Activated T-helper 1 cell treated with Interleukin-2 at 50 U/mL for 16 hours (primary cell): ENCODE measurements around the gene ANAPC16.
"Not testable (repeated sequence)": the region's sequence is repeated elsewhere in the genome, so short reads cannot be mapped to it uniquely, and the experiment has no call there.

Experiments used
- DNase-seq: peaks from one replicate; pipeline ENCODE4 v3.0.0-alpha.2; 2020; ENCODE audit warnings: low read depth

ANAPC16 gene

DNA sequence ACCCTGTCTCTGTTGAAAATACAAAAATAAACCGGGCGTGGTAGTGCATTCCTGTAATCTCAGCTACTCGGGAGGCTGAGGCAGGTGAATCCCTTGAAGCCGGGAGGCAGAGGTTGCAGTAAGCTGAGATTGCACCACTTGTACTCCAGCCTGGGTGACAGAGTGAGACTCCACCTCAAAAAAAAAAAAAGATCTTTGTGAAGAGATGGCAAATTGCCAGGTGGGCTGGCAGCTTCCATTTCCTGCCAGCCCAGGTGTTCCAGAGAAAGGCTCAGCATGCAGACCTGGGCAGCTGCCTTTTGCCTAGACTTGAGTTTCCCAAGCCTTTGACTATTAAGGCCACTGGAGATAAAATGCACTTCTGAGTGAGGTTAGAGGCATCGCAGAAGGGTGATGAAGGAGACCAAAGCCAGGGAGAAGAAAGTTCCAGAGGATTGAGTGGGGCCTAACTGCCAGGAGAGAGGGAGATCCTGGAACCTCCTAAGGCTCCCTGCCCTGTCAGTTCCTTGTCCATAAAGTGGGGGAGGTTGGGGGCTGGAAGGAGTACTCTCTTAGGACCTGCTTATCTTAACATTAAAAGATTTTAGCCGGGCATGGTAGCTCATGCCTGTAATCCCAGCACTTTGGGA, 47.9 kb downstream of the ANAPC16 start:
- no peak for DNase-seq

GRCh38 chr10:72264536-72264935, 48.7 kb downstream of the ANAPC16 start:
- DNase-seq, result no peak

DNA sequence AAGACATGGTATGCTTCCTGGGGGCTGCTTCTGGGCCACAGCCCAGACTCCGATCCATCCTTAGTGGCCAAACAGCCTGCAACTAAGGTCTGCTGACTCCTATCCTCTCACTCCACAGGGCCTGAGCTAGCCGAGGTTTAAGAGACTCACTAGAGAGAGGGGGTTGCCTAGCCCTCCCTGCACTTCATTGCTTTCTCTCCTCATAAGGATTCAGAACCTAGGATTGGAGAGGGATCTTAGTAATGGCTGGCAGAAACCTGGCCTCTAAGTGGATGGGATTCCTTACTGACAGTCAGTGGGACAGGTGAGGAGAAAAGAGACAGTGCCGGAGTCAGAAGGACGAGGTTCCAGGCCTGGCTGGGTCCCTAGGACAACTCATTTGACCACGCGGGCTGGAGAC, 49.7 kb downstream of the ANAPC16 start:
- DNase-seq, result no peak

GRCh38 chr10:72265990-72266865, 50.4 kb downstream of the ANAPC16 start:
- DNase-seq, result no peak

- DNase-seq, result no peak
Observed at GRCh38 chr10:72267381-72267780, 51.6 kb downstream of the ANAPC16 start.

DNA sequence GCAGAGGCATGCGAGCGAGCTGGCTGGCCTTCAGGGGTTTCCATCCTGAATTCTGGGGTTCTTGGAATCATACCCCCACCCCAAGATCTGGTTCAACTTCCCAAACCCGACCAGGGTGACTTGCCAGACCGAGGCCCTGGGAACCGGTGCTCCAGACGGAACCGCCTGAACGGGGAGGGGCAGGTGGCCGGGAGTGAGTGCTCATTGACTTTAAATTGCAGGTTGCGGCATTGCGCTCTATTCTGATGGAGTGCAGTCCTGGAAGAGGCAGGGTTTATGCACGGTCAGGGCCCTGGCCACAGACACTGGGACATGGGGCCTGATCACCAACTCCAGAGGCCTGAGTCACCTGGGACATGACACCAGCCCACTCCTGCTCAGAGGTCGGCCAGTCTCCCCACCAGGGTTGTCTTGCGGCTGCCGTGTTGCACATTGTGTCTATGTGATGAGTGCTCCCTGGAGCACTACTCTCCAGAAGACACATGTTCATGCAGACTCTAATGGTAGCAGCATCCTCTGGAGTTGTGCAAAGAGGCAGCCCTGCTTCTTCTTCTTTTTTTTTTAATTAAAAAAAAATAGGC, 52.1 kb downstream of the ANAPC16 start:
- no peak for DNase-seq

DNA sequence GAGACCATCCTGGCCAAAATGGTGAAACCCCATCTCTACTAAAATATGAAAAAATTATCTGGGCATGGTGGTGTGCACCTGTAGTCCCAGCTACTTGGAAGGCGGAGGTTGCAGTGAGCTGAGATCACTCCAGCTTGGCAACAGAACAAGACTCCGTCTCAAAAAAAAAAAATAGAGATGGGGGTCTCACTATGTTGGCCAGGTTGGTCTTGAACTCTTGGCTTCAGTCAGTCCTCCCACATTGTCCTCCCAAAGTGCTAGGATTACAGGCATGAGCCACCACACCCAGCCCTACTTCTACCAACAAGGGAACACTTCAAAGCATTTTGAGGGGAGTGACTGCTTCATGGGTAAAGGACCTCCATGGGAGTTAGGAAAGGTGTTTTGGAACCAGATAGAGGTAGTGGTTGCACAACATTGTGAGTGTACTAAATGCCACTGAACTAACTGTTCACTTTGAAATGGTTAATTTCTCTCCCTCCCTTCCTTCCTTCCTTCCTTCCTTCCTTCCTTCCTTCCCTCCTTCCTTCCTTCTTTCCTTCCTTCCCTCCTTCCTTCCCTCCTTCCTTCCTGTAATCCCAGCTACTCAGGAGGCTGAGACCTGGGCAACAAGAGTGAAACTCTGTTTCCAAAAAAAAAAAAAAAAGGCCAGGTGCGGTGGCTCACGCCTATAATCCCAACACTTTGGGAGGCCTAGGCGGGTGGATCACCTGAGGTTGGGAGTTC, 52.8 kb downstream of the ANAPC16 start:
- not testable (repeated sequence) for DNase-seq

DNA sequence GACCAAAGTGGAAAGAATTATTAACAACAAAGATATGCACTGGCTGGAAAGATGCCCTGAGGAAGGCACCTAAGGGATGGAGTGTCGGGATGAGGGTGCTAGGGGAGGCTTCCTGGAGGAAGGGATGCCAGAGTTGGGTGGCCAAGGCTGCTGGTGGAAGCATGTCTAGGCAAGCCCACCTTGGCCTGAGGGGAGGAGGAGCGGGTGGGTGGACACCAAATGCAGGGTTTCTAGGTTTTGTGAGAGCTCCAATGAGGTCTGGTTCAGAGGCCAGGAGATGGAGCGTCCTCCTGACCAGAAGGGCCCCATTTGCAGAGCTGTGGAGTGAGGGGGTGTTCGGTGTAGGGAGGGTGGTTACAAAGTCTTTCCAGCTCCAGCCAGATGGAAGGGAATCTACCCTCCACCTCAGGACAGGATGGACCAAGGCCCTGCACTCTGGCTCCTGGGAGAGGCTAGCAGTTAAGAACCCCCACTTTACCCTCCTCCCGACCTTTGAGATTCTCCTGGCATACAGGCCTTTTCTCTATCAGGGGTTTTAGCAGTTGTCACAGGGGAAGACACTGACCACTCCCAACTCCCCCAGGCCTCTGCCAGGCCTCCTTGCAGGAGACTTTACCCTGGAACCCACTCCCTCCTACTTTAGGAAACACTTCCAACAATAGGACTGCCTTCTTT, 54.9 kb downstream of the ANAPC16 start:
- no peak for DNase-seq

- DNase-seq, result no peak
Observed at GRCh38 chr10:72272689-72273409, 57.0 kb downstream of the ANAPC16 start.

- DNase-seq, result peak; percentile 93
Observed at GRCh38 chr10:72273410-72274212, 57.8 kb downstream of the ANAPC16 start, which contains the start of gene DDIT4. TSS of gene DDIT4 (plus strand) at chr10:72273924. CDS start at chr10:72274217, 293 bp downstream.

- no peak for DNase-seq
Observed at GRCh38 chr10:72274213-72274729, 58.5 kb downstream of the ANAPC16 start.

GRCh38 chr10:72274730-72275350, 59.0 kb downstream of the ANAPC16 start:
- peak; percentile 57 for DNase-seq

DNA sequence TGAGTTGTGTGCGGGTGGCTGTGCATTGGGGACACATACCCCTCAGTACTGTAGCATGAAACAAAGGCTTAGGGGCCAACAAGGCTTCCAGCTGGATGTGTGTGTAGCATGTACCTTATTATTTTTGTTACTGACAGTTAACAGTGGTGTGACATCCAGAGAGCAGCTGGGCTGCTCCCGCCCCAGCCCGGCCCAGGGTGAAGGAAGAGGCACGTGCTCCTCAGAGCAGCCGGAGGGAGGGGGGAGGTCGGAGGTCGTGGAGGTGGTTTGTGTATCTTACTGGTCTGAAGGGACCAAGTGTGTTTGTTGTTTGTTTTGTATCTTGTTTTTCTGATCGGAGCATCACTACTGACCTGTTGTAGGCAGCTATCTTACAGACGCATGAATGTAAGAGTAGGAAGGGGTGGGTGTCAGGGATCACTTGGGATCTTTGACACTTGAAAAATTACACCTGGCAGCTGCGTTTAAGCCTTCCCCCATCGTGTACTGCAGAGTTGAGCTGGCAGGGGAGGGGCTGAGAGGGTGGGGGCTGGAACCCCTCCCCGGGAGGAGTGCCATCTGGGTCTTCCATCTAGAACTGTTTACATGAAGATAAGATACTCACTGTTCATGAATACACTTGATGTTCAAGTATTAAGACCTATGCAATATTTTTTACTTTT, 59.7 kb downstream of the ANAPC16 start:
- DNase-seq, result no peak

GRCh38 chr10:72276013-72276387, 60.2 kb downstream of the ANAPC16 start:
- DNase-seq, result no peak

- DNase-seq, result no peak
Observed at GRCh38 chr10:72276421-72277339, 60.9 kb downstream of the ANAPC16 start.

DNA sequence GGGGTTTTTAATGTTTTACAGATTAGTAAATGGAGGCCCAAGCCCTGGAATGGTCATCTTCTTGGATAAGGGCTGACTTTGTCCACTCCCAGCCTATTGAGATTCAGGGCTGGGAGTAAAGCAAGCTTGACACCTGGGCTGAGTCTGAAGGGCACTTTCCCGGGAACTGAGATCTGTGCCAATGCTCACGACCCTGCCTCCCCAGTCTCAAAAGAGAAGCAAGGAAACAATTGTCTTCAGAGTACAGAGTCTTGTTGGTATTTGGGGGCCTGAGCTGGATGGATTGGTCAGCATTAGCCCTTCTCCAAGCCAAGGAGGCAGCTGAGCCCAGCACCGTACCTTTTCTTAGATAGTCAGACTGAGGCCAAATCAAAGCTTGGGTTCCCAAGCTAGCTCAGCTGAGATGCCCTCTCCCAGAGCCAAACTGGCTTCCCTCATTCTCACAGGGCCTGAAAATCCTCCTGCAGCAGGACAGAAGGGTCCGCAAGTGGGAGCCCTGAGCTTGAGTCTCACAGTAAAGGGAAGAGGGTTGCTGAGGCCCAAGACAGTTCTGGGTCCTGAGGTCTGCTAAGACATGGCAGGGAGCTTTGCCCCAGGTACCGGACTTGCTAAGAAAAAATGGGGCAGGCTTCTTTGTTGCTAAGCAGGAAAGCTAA, 61.7 kb downstream of the ANAPC16 start:
- DNase-seq, result no peak

- no peak for DNase-seq
Observed at GRCh38 chr10:72277996-72278667, 62.3 kb downstream of the ANAPC16 start.
